GM23338 (cell line): ENCODE results near the gene KCND2.

Experiments
- CREB1 ChIP-seq: fragments of 250-450 bp; sonication (Bioruptor Pico); IDR thresholded peaks from 2 replicates; pipeline ENCODE4 v1.5.0; 2020; ENCODE audit warnings: low read depth, mild to moderate bottlenecking, moderate library complexity
- CTCF ChIP-seq, 2 experiments: fragments of 200-600 bp in 1 of 2; sonication (generic) in 1 of 2; conservative IDR thresholded peaks; 2 replicates each; pipeline versions ENCODE4 v1.5.1 to v1.6.1; 2016 to 2017; ENCODE audit warnings: antibody characterized with exemption in 2 of 2, low read depth in 2 of 2, mild to moderate bottlenecking in 2 of 2, moderate library complexity in 1 of 2
- ETS1 ChIP-seq: IDR thresholded peaks from 2 replicates; pipeline ENCODE4 v1.6.1; 2016; ENCODE audit warnings: antibody characterized with exemption
- EZH2 ChIP-seq: fragments of 200-600 bp; sonication (generic); IDR thresholded peaks from one replicate; pipeline ENCODE4 v1.8.0; 2017; ENCODE audit warnings: antibody characterized with exemption, mild to moderate bottlenecking, low read depth; ENCODE audit not compliant: unreplicated experiment
- EZH2phosphoT487 ChIP-seq: fragments of 200-600 bp; sonication (generic); IDR thresholded peaks from one replicate; pipeline ENCODE4 v1.8.1; 2018; ENCODE audit warnings: antibody characterized with exemption; ENCODE audit not compliant: unreplicated experiment
- JUNB ChIP-seq: IDR thresholded peaks from one replicate; pipeline ENCODE4 v1.6.1; 2016; ENCODE audit warnings: antibody characterized with exemption; ENCODE audit not compliant: unreplicated experiment
- NANOG ChIP-seq: IDR thresholded peaks from 2 replicates; pipeline ENCODE4 v1.6.1; 2016; ENCODE audit warnings: antibody characterized with exemption, borderline replicate concordance
- POLR2AphosphoS5 ChIP-seq: IDR thresholded peaks from 2 replicates; pipeline ENCODE4 v1.6.1; 2016; ENCODE audit warnings: antibody characterized with exemption, low read depth
- REST ChIP-seq: IDR thresholded peaks from one replicate; pipeline ENCODE4 v1.6.1; 2018; ENCODE audit warnings: antibody characterized with exemption; ENCODE audit not compliant: unreplicated experiment
- STAT1 ChIP-seq: IDR thresholded peaks from one replicate; pipeline ENCODE4 v1.6.1; 2016; ENCODE audit warnings: antibody characterized with exemption; ENCODE audit not compliant: unreplicated experiment
- ZNF114 ChIP-seq: fragments of 250-450 bp; sonication (Bioruptor Pico); IDR thresholded peaks from 2 replicates; pipeline ENCODE4 v1.5.0; 2020; ENCODE audit warnings: mild to moderate bottlenecking, moderate library complexity
- ZNF331 ChIP-seq: fragments of 250-450 bp; sonication (Bioruptor Pico); IDR thresholded peaks from 2 replicates; pipeline ENCODE4 v1.5.0; 2020; ENCODE audit warnings: low read depth, mild to moderate bottlenecking, moderate library complexity
- TF ChIP-seq, protein P1 (sequence below): fragments of 250-450 bp; sonication (Bioruptor Pico); IDR thresholded peaks from 2 replicates; pipeline ENCODE4 v1.5.0; 2020; ENCODE audit warnings: mild to moderate bottlenecking, moderate library complexity

GRCh38 chr7:120603366-120603765 lies 330.4 kb downstream of the KCND2 start:
- TF ChIP-seq REST (no peak), CTCF (conservative IDR thresholded peaks at IDR 0.05; ENCODE audit: low read depth in 2 of 2) (no peak), POLR2AphosphoS5 (no peak), EZH2phosphoT487 (no peak), NANOG (no peak), EZH2 (no peak), ZNF331 (CRISPR knock-in tag) (no peak), ETS1 (no peak), CREB1 (no peak), JUNB (no peak), STAT1 (no peak), ZNF114 (CRISPR knock-in tag) (no peak)
- TF ChIP-seq, protein P1, sequence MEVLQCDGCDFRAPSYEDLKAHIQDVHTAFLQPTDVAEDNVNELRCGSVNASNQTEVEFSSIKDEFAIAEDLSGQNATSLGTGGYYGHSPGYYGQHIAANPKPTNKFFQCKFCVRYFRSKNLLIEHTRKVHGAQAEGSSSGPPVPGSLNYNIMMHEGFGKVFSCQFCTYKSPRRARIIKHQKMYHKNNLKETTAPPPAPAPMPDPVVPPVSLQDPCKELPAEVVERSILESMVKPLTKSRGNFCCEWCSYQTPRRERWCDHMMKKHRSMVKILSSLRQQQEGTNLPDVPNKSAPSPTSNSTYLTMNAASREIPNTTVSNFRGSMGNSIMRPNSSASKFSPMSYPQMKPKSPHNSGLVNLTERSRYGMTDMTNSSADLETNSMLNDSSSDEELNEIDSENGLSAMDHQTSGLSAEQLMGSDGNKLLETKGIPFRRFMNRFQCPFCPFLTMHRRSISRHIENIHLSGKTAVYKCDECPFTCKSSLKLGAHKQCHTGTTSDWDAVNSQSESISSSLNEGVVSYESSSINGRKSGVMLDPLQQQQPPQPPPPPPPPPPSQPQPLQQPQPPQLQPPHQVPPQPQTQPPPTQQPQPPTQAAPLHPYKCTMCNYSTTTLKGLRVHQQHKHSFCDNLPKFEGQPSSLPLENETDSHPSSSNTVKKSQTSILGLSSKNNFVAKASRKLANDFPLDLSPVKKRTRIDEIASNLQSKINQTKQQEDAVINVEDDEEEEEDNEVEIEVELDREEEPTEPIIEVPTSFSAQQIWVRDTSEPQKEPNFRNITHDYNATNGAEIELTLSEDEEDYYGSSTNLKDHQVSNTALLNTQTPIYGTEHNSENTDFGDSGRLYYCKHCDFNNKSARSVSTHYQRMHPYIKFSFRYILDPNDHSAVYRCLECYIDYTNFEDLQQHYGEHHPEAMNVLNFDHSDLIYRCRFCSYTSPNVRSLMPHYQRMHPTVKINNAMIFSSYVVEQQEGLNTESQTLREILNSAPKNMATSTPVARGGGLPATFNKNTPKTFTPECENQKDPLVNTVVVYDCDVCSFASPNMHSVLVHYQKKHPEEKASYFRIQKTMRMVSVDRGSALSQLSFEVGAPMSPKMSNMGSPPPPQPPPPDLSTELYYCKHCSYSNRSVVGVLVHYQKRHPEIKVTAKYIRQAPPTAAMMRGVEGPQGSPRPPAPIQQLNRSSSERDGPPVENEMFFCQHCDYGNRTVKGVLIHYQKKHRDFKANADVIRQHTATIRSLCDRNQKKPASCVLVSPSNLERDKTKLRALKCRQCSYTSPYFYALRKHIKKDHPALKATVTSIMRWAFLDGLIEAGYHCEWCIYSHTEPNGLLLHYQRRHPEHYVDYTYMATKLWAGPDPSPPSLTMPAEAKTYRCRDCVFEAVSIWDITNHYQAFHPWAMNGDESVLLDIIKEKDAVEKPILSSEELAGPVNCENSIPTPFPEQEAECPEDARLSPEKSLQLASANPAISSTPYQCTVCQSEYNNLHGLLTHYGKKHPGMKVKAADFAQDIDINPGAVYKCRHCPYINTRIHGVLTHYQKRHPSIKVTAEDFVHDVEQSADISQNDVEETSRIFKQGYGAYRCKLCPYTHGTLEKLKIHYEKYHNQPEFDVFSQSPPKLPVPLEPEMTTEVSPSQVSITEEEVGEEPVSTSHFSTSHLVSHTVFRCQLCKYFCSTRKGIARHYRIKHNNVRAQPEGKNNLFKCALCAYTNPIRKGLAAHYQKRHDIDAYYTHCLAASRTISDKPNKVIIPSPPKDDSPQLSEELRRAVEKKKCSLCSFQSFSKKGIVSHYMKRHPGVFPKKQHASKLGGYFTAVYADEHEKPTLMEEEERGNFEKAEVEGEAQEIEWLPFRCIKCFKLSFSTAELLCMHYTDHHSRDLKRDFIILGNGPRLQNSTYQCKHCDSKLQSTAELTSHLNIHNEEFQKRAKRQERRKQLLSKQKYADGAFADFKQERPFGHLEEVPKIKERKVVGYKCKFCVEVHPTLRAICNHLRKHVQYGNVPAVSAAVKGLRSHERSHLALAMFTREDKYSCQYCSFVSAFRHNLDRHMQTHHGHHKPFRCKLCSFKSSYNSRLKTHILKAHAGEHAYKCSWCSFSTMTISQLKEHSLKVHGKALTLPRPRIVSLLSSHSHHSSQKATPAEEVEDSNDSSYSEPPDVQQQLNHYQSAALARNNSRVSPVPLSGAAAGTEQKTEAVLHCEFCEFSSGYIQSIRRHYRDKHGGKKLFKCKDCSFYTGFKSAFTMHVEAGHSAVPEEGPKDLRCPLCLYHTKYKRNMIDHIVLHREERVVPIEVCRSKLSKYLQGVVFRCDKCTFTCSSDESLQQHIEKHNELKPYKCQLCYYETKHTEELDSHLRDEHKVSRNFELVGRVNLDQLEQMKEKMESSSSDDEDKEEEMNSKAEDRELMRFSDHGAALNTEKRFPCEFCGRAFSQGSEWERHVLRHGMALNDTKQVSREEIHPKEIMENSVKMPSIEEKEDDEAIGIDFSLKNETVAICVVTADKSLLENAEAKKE, result no peak
